HEK293 (cell line): ENCODE results near the gene SPART.

ENCODE experiments used
- CTCF ChIA-PET: fragments of 350-600 bp; formaldehyde crosslinking; extraction: SDS; loops from one replicate; lab custom pipeline; 2021; ENCODE audit warnings: antibody characterized with exemption; lab: Yijun Ruan, JAX
- POLR2A ChIA-PET: fragments of 300-600 bp; formaldehyde crosslinking; extraction: SDS; loops from one replicate; lab custom pipeline; 2020; ENCODE audit warnings: antibody characterized with exemption, inconsistent platforms; lab: Yijun Ruan, JAX
- H3K27ac ChIP-seq: fragments of 200-500 bp; sonication (Bioruptor generic); 2 replicates; pipeline ENCODE4 v1.5.1; 2014; ENCODE audit warnings: low read depth, low read length, control low read depth, inconsistent platforms; ENCODE audit errors: extremely low read depth
- H3K36me3 ChIP-seq, 2 experiments: fragments of 200-500 bp in 1 of 2; sonication (Bioruptor generic) in 1 of 2; 1 replicate in 1 of 2; 2 replicates in 1 of 2; pipeline ENCODE4 v1.5.1; 2014 to 2017; ENCODE audit warnings: inconsistent platforms in 2 of 2, low read length in 2 of 2; ENCODE audit not compliant: control insufficient read depth in 2 of 2, insufficient read depth in 1 of 2
- H3K4me1 ChIP-seq: fragments of 200-500 bp; sonication (Bioruptor generic); 2 replicates; pipeline ENCODE4 v1.5.1; 2014; ENCODE audit warnings: mild to moderate bottlenecking, low read length, inconsistent platforms; ENCODE audit not compliant: control insufficient read depth, insufficient read depth
- H3K4me3 ChIP-seq: 2 replicates; pipeline ENCODE4 v1.5.1; 2011; ENCODE audit warnings: low read depth, mild to moderate bottlenecking, control low read depth, low read length, moderate library complexity
- H3K9me3 ChIP-seq: fragments of 200-500 bp; sonication (Bioruptor generic); 2 replicates; pipeline ENCODE4 v1.5.1; 2014; ENCODE audit warnings: low read depth, low read length, inconsistent platforms; ENCODE audit not compliant: control insufficient read depth, insufficient read depth
- EGR2 ChIP-seq: fragments of 450-650 bp; formaldehyde crosslinking; IDR thresholded peaks from 2 replicates; pipeline ENCODE4 v1.5.1; 2016; ENCODE audit warnings: low read depth, missing biosample characterization, missing genetic modification characterization
- GFI1B ChIP-seq: fragments of 450-650 bp; formaldehyde crosslinking; IDR thresholded peaks from 2 replicates; pipeline ENCODE4 v1.5.1; 2016; ENCODE audit warnings: missing biosample characterization, missing genetic modification characterization
- GLIS1 ChIP-seq: fragments of 450-650 bp; formaldehyde crosslinking; IDR thresholded peaks from 2 replicates; pipeline ENCODE4 v1.5.1; 2016; ENCODE audit warnings: missing biosample characterization, missing genetic modification characterization
- SETDB1 ChIP-seq: IDR thresholded peaks from one replicate; pipeline ENCODE4 v1.6.1; 2017; ENCODE audit warnings: mild to moderate bottlenecking, low read length, moderate library complexity, mixed read lengths; ENCODE audit not compliant: insufficient read length
- ZNF132 ChIP-seq: fragments of 450-650 bp; formaldehyde crosslinking; IDR thresholded peaks from 2 replicates; pipeline ENCODE4 v1.5.1; 2017; ENCODE audit warnings: missing biosample characterization, missing genetic modification characterization, borderline replicate concordance
- ZNF2 ChIP-seq: fragments of 450-650 bp; formaldehyde crosslinking; IDR thresholded peaks from 2 replicates; pipeline ENCODE4 v1.5.1; 2016; ENCODE audit warnings: missing biosample characterization, missing genetic modification characterization
- ZNF202 ChIP-seq: fragments of 450-650 bp; formaldehyde crosslinking; IDR thresholded peaks from 2 replicates; pipeline ENCODE4 v1.5.1; 2016; ENCODE audit warnings: missing biosample characterization, missing genetic modification characterization, borderline replicate concordance
- ZNF292 ChIP-seq: fragments of 450-650 bp; formaldehyde crosslinking; IDR thresholded peaks from 2 replicates; pipeline ENCODE4 v1.5.1; 2016; ENCODE audit warnings: low read depth, missing biosample characterization, missing genetic modification characterization, borderline replicate concordance
- ZNF416 ChIP-seq: fragments of 450-650 bp; formaldehyde crosslinking; IDR thresholded peaks from 2 replicates; pipeline ENCODE4 v1.5.1; 2016; ENCODE audit warnings: missing biosample characterization, missing genetic modification characterization
- ZNF555 ChIP-seq: fragments of 450-650 bp; formaldehyde crosslinking; conservative IDR thresholded peaks from 2 replicates; pipeline ENCODE4 v1.5.1; 2017; ENCODE audit warnings: missing biosample characterization, mild to moderate bottlenecking, missing genetic modification characterization, inconsistent platforms
- ZNF585B ChIP-seq: fragments of 450-650 bp; formaldehyde crosslinking; IDR thresholded peaks from 2 replicates; pipeline ENCODE4 v1.5.1; 2016; ENCODE audit warnings: missing biosample characterization, missing genetic modification characterization
- ZSCAN16 ChIP-seq: fragments of 450-650 bp; formaldehyde crosslinking; IDR thresholded peaks from 2 replicates; pipeline ENCODE4 v1.5.1; 2016; ENCODE audit warnings: missing biosample characterization, missing genetic modification characterization
- TF ChIP-seq, protein P1 (sequence below): fragments of 450-650 bp; formaldehyde crosslinking; IDR thresholded peaks from 2 replicates; pipeline ENCODE4 v1.5.1; 2016; ENCODE audit warnings: missing biosample characterization, missing genetic modification characterization
- TF ChIP-seq, protein P2 (sequence below): fragments of 450-650 bp; formaldehyde crosslinking; IDR thresholded peaks from 2 replicates; pipeline ENCODE4 v1.5.1; 2017; ENCODE audit warnings: missing biosample characterization, mild to moderate bottlenecking, missing genetic modification characterization, moderate library complexity
- TF ChIP-seq, protein P3 (sequence below): fragments of 450-650 bp; IDR thresholded peaks from 2 replicates; pipeline ENCODE4 v1.5.1; 2018; ENCODE audit warnings: missing biosample characterization, mild to moderate bottlenecking, missing genetic modification characterization
- TF ChIP-seq, protein P4 (sequence below): fragments of 450-650 bp; formaldehyde crosslinking; IDR thresholded peaks from 2 replicates; pipeline ENCODE4 v1.5.1; 2017; ENCODE audit warnings: missing biosample characterization, missing genetic modification characterization
- TF ChIP-seq, protein P5 (sequence below): fragments of 450-650 bp; formaldehyde crosslinking; IDR thresholded peaks from 2 replicates; pipeline ENCODE4 v1.5.1; 2016; ENCODE audit warnings: missing biosample characterization, missing genetic modification characterization

The SPART gene

DNA sequence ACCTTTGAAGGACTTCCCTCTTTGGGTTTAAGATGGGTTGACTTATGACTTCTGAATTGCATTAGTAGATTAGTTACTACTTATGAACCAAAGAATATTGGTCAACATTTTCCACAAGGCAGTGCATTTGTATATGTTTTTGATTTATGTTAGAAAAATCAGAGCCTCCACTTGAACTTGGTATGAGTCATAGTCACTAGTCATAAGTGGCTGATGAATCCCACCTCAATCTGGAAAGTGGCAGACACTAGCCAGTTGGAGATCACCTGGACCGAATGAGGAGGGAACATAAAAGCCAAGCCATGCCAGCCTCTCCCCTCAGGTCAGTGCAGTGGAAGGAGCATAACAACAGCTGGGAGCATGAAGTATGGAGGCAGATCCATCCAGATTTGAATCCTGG is 39.3 kb upstream of the SPART start (continued):
- TF ChIP-seq, protein P1, sequence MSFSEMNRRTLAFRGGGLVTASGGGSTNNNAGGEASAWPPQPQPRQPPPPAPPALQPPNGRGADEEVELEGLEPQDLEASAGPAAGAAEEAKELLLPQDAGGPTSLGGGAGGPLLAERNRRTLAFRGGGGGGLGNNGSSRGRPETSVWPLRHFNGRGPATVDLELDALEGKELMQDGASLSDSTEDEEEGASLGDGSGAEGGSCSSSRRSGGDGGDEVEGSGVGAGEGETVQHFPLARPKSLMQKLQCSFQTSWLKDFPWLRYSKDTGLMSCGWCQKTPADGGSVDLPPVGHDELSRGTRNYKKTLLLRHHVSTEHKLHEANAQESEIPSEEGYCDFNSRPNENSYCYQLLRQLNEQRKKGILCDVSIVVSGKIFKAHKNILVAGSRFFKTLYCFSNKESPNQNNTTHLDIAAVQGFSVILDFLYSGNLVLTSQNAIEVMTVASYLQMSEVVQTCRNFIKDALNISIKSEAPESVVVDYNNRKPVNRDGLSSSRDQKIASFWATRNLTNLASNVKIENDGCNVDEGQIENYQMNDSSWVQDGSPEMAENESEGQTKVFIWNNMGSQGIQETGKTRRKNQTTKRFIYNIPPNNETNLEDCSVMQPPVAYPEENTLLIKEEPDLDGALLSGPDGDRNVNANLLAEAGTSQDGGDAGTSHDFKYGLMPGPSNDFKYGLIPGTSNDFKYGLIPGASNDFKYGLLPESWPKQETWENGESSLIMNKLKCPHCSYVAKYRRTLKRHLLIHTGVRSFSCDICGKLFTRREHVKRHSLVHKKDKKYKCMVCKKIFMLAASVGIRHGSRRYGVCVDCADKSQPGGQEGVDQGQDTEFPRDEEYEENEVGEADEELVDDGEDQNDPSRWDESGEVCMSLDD, result no peak
- TF ChIP-seq ZNF585B, result no peak

DNA sequence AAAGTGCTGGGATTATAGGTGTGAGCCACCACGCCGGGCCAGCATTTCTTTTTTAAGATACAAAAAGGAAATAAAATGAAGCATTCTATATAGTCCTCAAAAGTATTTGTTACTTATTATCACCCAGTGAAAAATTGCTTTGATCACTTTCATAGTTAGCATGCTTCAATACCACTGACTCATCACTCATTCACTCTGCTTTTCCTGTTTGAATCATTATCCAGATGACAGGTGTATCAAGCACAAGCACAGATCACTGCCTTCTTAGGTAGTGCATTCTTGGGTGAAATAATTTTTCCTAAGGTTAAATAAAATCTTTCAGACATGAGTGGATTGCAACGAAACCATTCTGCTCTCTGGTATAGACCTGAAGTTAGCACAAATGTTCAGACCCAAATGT is 35.8 kb upstream of the SPART start:
- CTCF ChIA-PET, result no interaction called here
- no peak overlapping the region for H3K4me3 ChIP-seq
- no peaks in the 10 kb centered on the region for H3K4me1 ChIP-seq
- POLR2A ChIA-PET, result no interaction called here
- no peaks in the 10 kb centered on the region for H3K36me3 ChIP-seq
- no peak overlapping the region for H3K27ac ChIP-seq
- TF ChIP-seq EGR2 (tag by site-specific recombination) (no peak), ZNF132 (tag by site-specific recombination) (no peak), ZNF292 (no peak), ZNF2 (tag by site-specific recombination) (no peak), SETDB1 (no peak), ZNF555 (tag by site-specific recombination) (no peak), GLIS1 (tag by site-specific recombination) (no peak), ZSCAN16 (tag by site-specific recombination) (no peak), ZNF202 (tag by site-specific recombination) (no peak), GFI1B (tag by site-specific recombination) (no peak), ZNF416 (tag by site-specific recombination) (no peak)
- TF ChIP-seq, protein P2, sequence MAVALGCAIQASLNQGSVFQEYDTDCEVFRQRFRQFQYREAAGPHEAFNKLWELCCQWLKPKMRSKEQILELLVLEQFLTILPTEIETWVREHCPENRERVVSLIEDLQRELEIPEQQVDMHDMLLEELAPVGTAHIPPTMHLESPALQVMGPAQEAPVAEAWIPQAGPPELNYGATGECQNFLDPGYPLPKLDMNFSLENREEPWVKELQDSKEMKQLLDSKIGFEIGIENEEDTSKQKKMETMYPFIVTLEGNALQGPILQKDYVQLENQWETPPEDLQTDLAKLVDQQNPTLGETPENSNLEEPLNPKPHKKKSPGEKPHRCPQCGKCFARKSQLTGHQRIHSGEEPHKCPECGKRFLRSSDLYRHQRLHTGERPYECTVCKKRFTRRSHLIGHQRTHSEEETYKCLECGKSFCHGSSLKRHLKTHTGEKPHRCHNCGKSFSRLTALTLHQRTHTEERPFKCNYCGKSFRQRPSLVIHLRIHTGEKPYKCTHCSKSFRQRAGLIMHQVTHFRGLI (tag by site-specific recombination), result no peak
- TF ChIP-seq, protein P3, sequence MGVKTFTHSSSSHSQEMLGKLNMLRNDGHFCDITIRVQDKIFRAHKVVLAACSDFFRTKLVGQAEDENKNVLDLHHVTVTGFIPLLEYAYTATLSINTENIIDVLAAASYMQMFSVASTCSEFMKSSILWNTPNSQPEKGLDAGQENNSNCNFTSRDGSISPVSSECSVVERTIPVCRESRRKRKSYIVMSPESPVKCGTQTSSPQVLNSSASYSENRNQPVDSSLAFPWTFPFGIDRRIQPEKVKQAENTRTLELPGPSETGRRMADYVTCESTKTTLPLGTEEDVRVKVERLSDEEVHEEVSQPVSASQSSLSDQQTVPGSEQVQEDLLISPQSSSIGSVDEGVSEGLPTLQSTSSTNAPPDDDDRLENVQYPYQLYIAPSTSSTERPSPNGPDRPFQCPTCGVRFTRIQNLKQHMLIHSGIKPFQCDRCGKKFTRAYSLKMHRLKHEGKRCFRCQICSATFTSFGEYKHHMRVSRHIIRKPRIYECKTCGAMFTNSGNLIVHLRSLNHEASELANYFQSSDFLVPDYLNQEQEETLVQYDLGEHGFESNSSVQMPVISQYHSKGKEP (tag by site-specific recombination), result no peak
- TF ChIP-seq, protein P4, sequence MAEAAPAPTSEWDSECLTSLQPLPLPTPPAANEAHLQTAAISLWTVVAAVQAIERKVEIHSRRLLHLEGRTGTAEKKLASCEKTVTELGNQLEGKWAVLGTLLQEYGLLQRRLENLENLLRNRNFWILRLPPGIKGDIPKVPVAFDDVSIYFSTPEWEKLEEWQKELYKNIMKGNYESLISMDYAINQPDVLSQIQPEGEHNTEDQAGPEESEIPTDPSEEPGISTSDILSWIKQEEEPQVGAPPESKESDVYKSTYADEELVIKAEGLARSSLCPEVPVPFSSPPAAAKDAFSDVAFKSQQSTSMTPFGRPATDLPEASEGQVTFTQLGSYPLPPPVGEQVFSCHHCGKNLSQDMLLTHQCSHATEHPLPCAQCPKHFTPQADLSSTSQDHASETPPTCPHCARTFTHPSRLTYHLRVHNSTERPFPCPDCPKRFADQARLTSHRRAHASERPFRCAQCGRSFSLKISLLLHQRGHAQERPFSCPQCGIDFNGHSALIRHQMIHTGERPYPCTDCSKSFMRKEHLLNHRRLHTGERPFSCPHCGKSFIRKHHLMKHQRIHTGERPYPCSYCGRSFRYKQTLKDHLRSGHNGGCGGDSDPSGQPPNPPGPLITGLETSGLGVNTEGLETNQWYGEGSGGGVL (tag by site-specific recombination), result no peak
- TF ChIP-seq, protein P5, sequence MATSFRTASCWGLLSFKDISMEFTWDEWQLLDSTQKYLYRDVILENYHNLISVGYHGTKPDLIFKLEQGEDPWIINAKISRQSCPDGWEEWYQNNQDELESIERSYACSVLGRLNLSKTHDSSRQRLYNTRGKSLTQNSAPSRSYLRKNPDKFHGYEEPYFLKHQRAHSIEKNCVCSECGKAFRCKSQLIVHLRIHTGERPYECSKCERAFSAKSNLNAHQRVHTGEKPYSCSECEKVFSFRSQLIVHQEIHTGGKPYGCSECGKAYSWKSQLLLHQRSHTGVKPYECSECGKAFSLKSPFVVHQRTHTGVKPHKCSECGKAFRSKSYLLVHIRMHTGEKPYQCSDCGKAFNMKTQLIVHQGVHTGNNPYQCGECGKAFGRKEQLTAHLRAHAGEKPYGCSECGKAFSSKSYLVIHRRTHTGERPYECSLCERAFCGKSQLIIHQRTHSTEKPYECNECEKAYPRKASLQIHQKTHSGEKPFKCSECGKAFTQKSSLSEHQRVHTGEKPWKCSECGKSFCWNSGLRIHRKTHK (tag by site-specific recombination), result no peak
- no peaks in the 10 kb centered on the region for H3K9me3 ChIP-seq
